OCI-LY3 (cell line): ENCODE data around the gene IL1A.

Experiments used
- H2AFZ ChIP-seq: fragments of 200-600, 300-600 bp; shearing (Covaris generic); 2 replicates; pipeline ENCODE4 v1.6.0; 2014; ENCODE audit warnings: antibody characterized with exemption, low read depth, low read length
- H3K27ac ChIP-seq: fragments of 200-600, 300-600 bp; sonication (generic); 2 replicates; pipeline ENCODE4 v1.5.1; 2014; ENCODE audit warnings: mild to moderate bottlenecking, low read length, moderate library complexity, mixed read lengths
- H3K27me3 ChIP-seq: fragments of 200-600, 300-600 bp; sonication (generic); 2 replicates; pipeline ENCODE4 v1.6.1; 2014; ENCODE audit warnings: low read depth, low read length, mixed read lengths
- H3K36me3 ChIP-seq: fragments of 200-600, 300-600 bp; sonication (generic); replicated peaks from 2 replicates; pipeline ENCODE3; 2014; ENCODE audit warnings: low read depth, low read length, mixed read lengths
- H3K4me1 ChIP-seq: fragments of 300-600, 200-600 bp; sonication (generic); 2 replicates; pipeline ENCODE4 v1.6.1; 2014; ENCODE audit warnings: low read length, mixed read lengths
- H3K4me2 ChIP-seq: fragments of 200-600, 300-600 bp; sonication (generic); 2 replicates; pipeline ENCODE4 v1.6.1; 2014; ENCODE audit warnings: low read length, mixed read lengths
- H3K4me3 ChIP-seq: fragments of 300-600, 200-600 bp; sonication (generic); 2 replicates; pipeline ENCODE4 v1.5.1; 2014; ENCODE audit warnings: antibody characterized with exemption, mild to moderate bottlenecking, low read length, moderate library complexity
- H3K79me2 ChIP-seq: fragments of 300-600, 200-600 bp; shearing (Covaris generic); 2 replicates; pipeline ENCODE4 v1.6.1; 2014; ENCODE audit warnings: mild to moderate bottlenecking, low read length, mixed read lengths
- H3K9ac ChIP-seq: fragments of 300-600, 200-600 bp; shearing (Covaris generic); 2 replicates; pipeline ENCODE4 v1.6.0; 2014; ENCODE audit warnings: mild to moderate bottlenecking, low read length, moderate library complexity
- H3K9me3 ChIP-seq: fragments of 200-600, 300-600 bp; shearing (Covaris generic); 2 replicates; pipeline ENCODE4 v1.6.1; 2014; ENCODE audit warnings: low read length, mixed read lengths; ENCODE audit not compliant: insufficient read depth
- H4K20me1 ChIP-seq: fragments of 200-600, 300-600 bp; sonication (generic); 2 replicates; pipeline ENCODE4 v1.6.1; 2016; ENCODE audit warnings: low read length, mixed read lengths; ENCODE audit not compliant: insufficient read depth
- CTCF ChIP-seq: fragments of 200-600, 300-600 bp; sonication (generic); IDR thresholded peaks from 2 replicates; pipeline ENCODE4 v1.5.1; 2014; ENCODE audit warnings: antibody characterized with exemption, low read length, low read depth
- EZH2phosphoT487 ChIP-seq: fragments of 200-600 bp; shearing (Covaris generic); IDR thresholded peaks from 2 replicates; pipeline ENCODE4 v1.6.1; 2018; ENCODE audit warnings: antibody characterized with exemption, mixed run types, low read depth

Gene IL1A

DNA sequence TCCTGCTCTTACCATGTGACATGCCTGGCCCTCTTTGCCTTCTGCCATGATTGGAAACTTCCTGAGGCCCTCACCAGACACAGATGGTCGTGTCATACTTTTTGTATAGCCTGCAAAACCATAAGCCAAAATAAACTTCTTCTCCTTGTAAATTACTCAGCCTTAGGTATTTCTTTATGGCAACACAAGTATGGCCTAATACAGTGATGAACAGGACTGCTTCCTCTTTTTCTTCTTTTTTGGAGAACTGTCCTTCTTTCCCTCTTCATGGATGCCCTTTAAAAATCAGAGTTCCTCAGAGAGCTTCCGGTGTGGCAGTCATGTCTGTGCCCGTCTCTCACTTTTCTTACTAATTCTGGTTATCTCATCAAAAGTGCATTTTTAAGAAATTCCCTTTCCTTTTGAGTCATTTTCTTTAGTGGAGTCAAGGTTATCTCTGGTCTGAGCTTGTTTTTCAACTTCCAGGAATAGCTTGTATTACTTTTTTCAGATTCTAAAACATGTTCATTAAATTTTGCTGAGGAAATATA lies 9.2 kb upstream of the IL1A start:
- no peaks in the 10 kb centered on the region for H3K36me3 ChIP-seq
- peak overlapping the region; percentile 46; the same call in 1 of the 2 replicates for H3K9ac ChIP-seq
- no peaks in the 10 kb centered on the region for H4K20me1 ChIP-seq
- H3K79me2 ChIP-seq: no peaks in the 10 kb centered on the region
- H3K4me2 ChIP-seq: peak overlapping the region; percentile 57
- H3K27ac ChIP-seq: peak overlapping the region; percentile 80
- no peak overlapping the region for H2AFZ ChIP-seq
- H3K27me3 ChIP-seq: no peaks in the 10 kb centered on the region
- H3K9me3 ChIP-seq: no peaks in the 10 kb centered on the region
- peak overlapping the region; percentile 25 for H3K4me3 ChIP-seq
- H3K4me1 ChIP-seq: peaks cover 34% of the 10 kb centered on the region
- TF ChIP-seq CTCF (no peak), EZH2phosphoT487 (no peak)

GRCh38 chr2:112792419-112792818 lies 8.1 kb upstream of the IL1A start:
- H3K9ac ChIP-seq: no peak overlapping the region
- H3K4me3 ChIP-seq: no peak overlapping the region
- H3K9me3 ChIP-seq: no peaks in the 10 kb centered on the region
- H3K27me3 ChIP-seq: no peaks in the 10 kb centered on the region
- TF ChIP-seq EZH2phosphoT487 (no peak), CTCF (no peak)
- H3K79me2 ChIP-seq: no peaks in the 10 kb centered on the region
- H3K4me2 ChIP-seq: no peak overlapping the region
- H4K20me1 ChIP-seq: no peaks in the 10 kb centered on the region
- no peak overlapping the region for H3K27ac ChIP-seq
- peaks cover 34% of the 10 kb centered on the region for H3K4me1 ChIP-seq
- no peaks in the 10 kb centered on the region for H3K36me3 ChIP-seq
- no peak overlapping the region for H2AFZ ChIP-seq

GRCh38 chr2:112791693-112792230 lies 7.5 kb upstream of the IL1A start:
- Histone ChIP-seq H3K36me3 (no peaks in the 10 kb centered on the region), H2AFZ (no peak overlapping the region), H3K9me3 (no peaks in the 10 kb centered on the region), H3K9ac (no peak overlapping the region), H3K4me3 (no peak overlapping the region), H3K4me1 (peaks cover 34% of the 10 kb centered on the region), H4K20me1 (no peaks in the 10 kb centered on the region), H3K79me2 (no peaks in the 10 kb centered on the region), H3K27ac (no peak overlapping the region), H3K27me3 (no peaks in the 10 kb centered on the region), H3K4me2 (no peak overlapping the region)
- no peak for TF ChIP-seq EZH2phosphoT487
- no peak for TF ChIP-seq CTCF

DNA sequence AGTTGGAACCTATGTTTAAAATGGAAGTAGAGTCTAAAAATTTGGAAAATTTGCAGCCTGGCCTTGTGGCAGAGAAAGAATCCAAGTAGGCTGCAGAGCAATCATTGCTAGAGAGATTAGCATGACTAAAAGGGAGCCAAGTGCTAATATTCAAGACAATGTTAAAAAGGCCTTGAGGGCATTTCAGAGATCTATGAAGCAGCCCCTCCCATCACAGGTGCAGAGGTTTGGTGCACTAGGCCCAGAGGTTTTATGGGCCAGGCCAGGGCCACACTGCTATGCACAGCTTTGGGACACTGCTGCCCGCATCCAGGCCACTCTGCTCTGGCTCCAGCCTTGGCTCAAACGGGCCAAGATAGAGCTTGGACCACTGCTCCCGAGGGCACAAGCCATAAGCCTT lies 6.7 kb upstream of the IL1A start:
- no peak overlapping the region for H2AFZ ChIP-seq
- TF ChIP-seq CTCF: no peak
- no peak for TF ChIP-seq EZH2phosphoT487

More for the DNA sequence above, 6.7 kb upstream of the IL1A start:
- Histone ChIP-seq H3K79me2 (no peaks in the 10 kb centered on the region), H3K27me3 (no peaks in the 10 kb centered on the region), H4K20me1 (no peaks in the 10 kb centered on the region), H3K4me3 (no peak overlapping the region), H3K4me2 (no peak overlapping the region), H3K4me1 (peaks cover 33% of the 10 kb centered on the region), H3K9me3 (no peaks in the 10 kb centered on the region), H3K27ac (no peak overlapping the region), H3K36me3 (no peaks in the 10 kb centered on the region), H3K9ac (no peak overlapping the region)
